ENCODE data around the gene LMCD1.

The LMCD1 gene

GRCh38 chr3:8480699-8481098 is 20.9 kb upstream of the LMCD1 start:
- DNase-seq = no peak
- Histone ChIP-seq H3K27me3 (ENCODE audit: insufficient read depth, low read depth, severe bottlenecking) (no peaks in the 10 kb centered on the region), H3K27ac (peak overlapping the region; percentile 34; the same call in 1 of the 2 replicates), H3K9me3 (ENCODE audit: severe bottlenecking) (peaks cover 3% of the 10 kb centered on the region), H3K4me3 (ENCODE audit: low read depth, low read length) (no peak overlapping the region), H3K36me3 (no peaks in the 10 kb centered on the region)
- TF ChIP-seq, protein P1, sequence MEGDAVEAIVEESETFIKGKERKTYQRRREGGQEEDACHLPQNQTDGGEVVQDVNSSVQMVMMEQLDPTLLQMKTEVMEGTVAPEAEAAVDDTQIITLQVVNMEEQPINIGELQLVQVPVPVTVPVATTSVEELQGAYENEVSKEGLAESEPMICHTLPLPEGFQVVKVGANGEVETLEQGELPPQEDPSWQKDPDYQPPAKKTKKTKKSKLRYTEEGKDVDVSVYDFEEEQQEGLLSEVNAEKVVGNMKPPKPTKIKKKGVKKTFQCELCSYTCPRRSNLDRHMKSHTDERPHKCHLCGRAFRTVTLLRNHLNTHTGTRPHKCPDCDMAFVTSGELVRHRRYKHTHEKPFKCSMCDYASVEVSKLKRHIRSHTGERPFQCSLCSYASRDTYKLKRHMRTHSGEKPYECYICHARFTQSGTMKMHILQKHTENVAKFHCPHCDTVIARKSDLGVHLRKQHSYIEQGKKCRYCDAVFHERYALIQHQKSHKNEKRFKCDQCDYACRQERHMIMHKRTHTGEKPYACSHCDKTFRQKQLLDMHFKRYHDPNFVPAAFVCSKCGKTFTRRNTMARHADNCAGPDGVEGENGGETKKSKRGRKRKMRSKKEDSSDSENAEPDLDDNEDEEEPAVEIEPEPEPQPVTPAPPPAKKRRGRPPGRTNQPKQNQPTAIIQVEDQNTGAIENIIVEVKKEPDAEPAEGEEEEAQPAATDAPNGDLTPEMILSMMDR (IDR thresholded peaks at IDR 0.05; ENCODE audit: low read depth, low read length) = no peak

- H3K36me3 ChIP-seq = no peaks in the 10 kb centered on the region
- no peak overlapping the region for H3K27ac ChIP-seq
- peaks cover 3% of the 10 kb centered on the region for H3K9me3 ChIP-seq (ENCODE audit: severe bottlenecking)
- no peak for DNase-seq
- H3K4me3 ChIP-seq (ENCODE audit: low read depth, low read length) = no peak overlapping the region
- TF ChIP-seq, protein P1 (IDR thresholded peaks at IDR 0.05; ENCODE audit: low read depth, low read length) = no peak
- no peaks in the 10 kb centered on the region for H3K27me3 ChIP-seq (ENCODE audit: insufficient read depth, low read depth, severe bottlenecking)
These were observed 20.2 kb upstream of the LMCD1 start for GRCh38 chr3:8481380-8481779.

DNA sequence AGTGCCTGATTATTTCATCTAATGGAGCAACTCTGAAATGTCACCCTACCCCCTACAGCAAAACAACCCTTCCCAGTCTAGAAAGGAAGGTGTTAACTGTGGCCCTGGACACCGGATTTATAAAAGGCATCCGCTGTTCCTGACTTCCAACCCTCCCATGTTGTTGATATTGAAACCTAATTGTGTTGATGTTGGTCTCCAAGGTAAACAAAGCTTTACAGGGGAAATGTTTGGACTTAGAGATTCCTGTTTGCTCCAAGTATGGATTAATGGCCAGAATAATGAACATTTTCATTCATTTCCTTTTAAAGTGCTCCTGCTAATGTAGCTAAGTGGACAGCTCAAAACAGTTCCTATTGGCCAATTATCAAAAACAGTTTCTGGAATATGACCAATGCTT is 19.4 kb upstream of the LMCD1 start:
- Histone ChIP-seq H3K9me3 (ENCODE audit: severe bottlenecking) (peaks cover 3% of the 10 kb centered on the region), H3K4me3 (ENCODE audit: low read depth, low read length) (no peak overlapping the region), H3K27me3 (ENCODE audit: insufficient read depth, low read depth, severe bottlenecking) (no peaks in the 10 kb centered on the region), H3K36me3 (no peaks in the 10 kb centered on the region), H3K27ac (no peak overlapping the region)
- DNase-seq = no peak
- TF ChIP-seq, protein P1 (IDR thresholded peaks at IDR 0.05; ENCODE audit: low read depth, low read length) = no peak

GRCh38 chr3:8482960-8483665 is 18.5 kb upstream of the LMCD1 start:
- Histone ChIP-seq H3K36me3 (no peaks in the 10 kb centered on the region), H3K27me3 (ENCODE audit: insufficient read depth, low read depth, severe bottlenecking) (no peaks in the 10 kb centered on the region), H3K27ac (no peak overlapping the region), H3K9me3 (ENCODE audit: severe bottlenecking) (peaks cover 3% of the 10 kb centered on the region), H3K4me3 (ENCODE audit: low read depth, low read length) (no peak overlapping the region)
- DNase-seq = no peak
- TF ChIP-seq, protein P1 (IDR thresholded peaks at IDR 0.05; ENCODE audit: low read depth, low read length) = no peak

DNA sequence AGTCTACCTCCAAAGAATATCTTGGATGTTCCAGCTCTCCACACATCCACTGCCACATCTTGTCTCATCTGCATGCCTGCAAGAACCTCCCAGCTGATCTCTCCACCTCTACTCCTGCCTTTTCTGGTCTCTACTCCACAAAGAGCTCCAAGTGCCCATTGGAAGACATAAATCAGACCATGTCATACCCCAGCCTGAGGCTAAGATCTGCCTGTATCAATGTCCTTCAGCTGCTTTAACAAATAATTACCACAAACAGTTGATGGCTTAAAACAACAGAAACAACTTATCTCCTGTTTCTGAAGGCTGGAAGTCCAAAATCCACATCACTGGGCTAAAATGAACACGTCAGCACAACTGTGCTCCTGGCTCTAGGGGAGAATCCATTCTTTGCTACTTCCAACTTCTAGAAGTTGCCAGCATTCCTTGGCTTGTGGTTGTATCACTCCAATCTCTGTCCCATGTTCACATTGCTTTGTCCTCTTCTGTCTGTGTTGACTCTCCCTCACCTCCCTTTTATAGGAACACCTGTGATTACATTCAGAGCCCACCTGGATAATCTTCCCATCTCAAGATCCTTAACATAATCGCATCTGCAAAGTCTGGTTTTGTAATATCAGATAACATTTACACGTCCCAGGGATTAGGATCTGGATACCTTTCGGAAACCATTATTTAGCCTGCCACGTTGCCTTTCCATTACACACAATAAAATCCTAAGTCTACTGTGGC is 17.0 kb upstream of the LMCD1 start:
- TF ChIP-seq, protein P1 (IDR thresholded peaks at IDR 0.05; ENCODE audit: low read depth, low read length) = no peak
- H3K27me3 ChIP-seq (ENCODE audit: insufficient read depth, low read depth, severe bottlenecking) = no peaks in the 10 kb centered on the region
- H3K9me3 ChIP-seq (ENCODE audit: severe bottlenecking) = peaks cover under 1% of the 10 kb centered on the region
- H3K27ac ChIP-seq = no peak overlapping the region
- H3K36me3 ChIP-seq = no peaks in the 10 kb centered on the region
- H3K4me3 ChIP-seq (ENCODE audit: low read depth, low read length) = no peak overlapping the region
- DNase-seq = no peak
